Loucy (cell line): Measurements from ENCODE around the gene ZNF266.

Experiments
- H2AFZ ChIP-seq: fragments of 200-600 bp; sonication (generic); 2 replicates; pipeline ENCODE4 v1.6.0; 2016; ENCODE audit warnings: antibody characterized with exemption, mild to moderate bottlenecking, low read length, moderate library complexity
- H3F3A ChIP-seq: fragments of 200-600 bp; 2 replicates; pipeline ENCODE4 v1.6.0; 2016; ENCODE audit warnings: antibody characterized with exemption, low read depth, mild to moderate bottlenecking
- H3K27me3 ChIP-seq: fragments of 200-600 bp; sonication (generic); 2 replicates; pipeline ENCODE4 v1.6.1; 2014; ENCODE audit warnings: low read length, mild to moderate bottlenecking; ENCODE audit not compliant: insufficient read depth, poor library complexity, severe bottlenecking
- H3K36me3 ChIP-seq: fragments of 200-600 bp; sonication (generic); 2 replicates; pipeline ENCODE4 v1.6.1; 2016; ENCODE audit warnings: low read length; ENCODE audit not compliant: insufficient read depth
- H3K4me1 ChIP-seq: fragments of 200-600 bp; sonication (generic); 2 replicates; pipeline ENCODE4 v1.5.1; 2014; ENCODE audit warnings: low read length, mild to moderate bottlenecking; ENCODE audit not compliant: insufficient read depth, poor library complexity, severe bottlenecking
- H3K4me2 ChIP-seq: fragments of 200-600 bp; sonication (generic); 2 replicates; pipeline ENCODE4 v1.6.0; 2014; ENCODE audit warnings: antibody characterized with exemption, low read length, low read depth, mild to moderate bottlenecking; ENCODE audit not compliant: poor library complexity, severe bottlenecking
- H3K4me3 ChIP-seq: fragments of 200-600 bp; sonication (generic); 2 replicates; pipeline ENCODE4 v1.5.1; 2014; ENCODE audit warnings: low read length, mild to moderate bottlenecking, mixed read lengths; ENCODE audit not compliant: poor library complexity, severe bottlenecking
- H3K79me2 ChIP-seq: fragments of 200-600 bp; sonication (generic); 2 replicates; pipeline ENCODE4 v1.6.1; 2014; ENCODE audit warnings: low read length; ENCODE audit not compliant: insufficient read depth
- H3K9ac ChIP-seq: fragments of 200-600 bp; sonication (generic); 2 replicates; pipeline ENCODE4 v1.6.0; 2014; ENCODE audit warnings: mild to moderate bottlenecking, low read depth, low read length, moderate library complexity; ENCODE audit not compliant: poor library complexity, severe bottlenecking
- H3K9me2 ChIP-seq: fragments of 200-600 bp; sonication (generic); replicated peaks from 2 replicates; pipeline ENCODE4 v1.6.1; 2016; ENCODE audit warnings: low read depth, low read length, mixed read lengths
- H3K9me3 ChIP-seq: fragments of 200-600 bp; sonication (generic); 2 replicates; pipeline ENCODE4 v1.6.1; 2014; ENCODE audit warnings: mild to moderate bottlenecking, antibody characterized with exemption, low read length, low read depth; ENCODE audit not compliant: insufficient read depth
- H4K20me1 ChIP-seq: fragments of 200-600 bp; sonication (generic); 2 replicates; pipeline ENCODE4 v1.6.0; 2014; ENCODE audit warnings: antibody characterized with exemption, low read length, mild to moderate bottlenecking; ENCODE audit not compliant: insufficient read depth, poor library complexity, severe bottlenecking
- EZH2phosphoT487 ChIP-seq: fragments of 200-600 bp; IDR thresholded peaks from 2 replicates; pipeline ENCODE4 v1.6.1; 2018; ENCODE audit warnings: antibody characterized with exemption, mild to moderate bottlenecking, moderate library complexity, borderline replicate concordance
- TF ChIP-seq, protein P1 (sequence below): fragments of 200-600 bp; sonication (generic); conservative IDR thresholded peaks from 2 replicates; pipeline ENCODE4 v1.5.1; 2014; ENCODE audit warnings: mild to moderate bottlenecking, antibody characterized with exemption, low read length

Gene ZNF266

GRCh38 chr19:9453953-9454352 is 18.6 kb upstream of the ZNF266 start:
- Histone ChIP-seq H3K9ac (no peak overlapping the region), H3K27me3 (no peaks in the 10 kb centered on the region), H3K9me3 (peaks cover 20% of the 10 kb centered on the region; the same call in 1 of the 2 replicates), H2AFZ (no peak overlapping the region), H3K4me1 (peaks cover 10% of the 10 kb centered on the region), H3K4me2 (no peak overlapping the region), H3K79me2 (no peaks in the 10 kb centered on the region), H3K36me3 (no peaks in the 10 kb centered on the region), H3K9me2 (no peaks in the 10 kb centered on the region), H4K20me1 (no peaks in the 10 kb centered on the region), H3F3A (no peaks in the 10 kb centered on the region), H3K4me3 (no peak overlapping the region)
- no peak for TF ChIP-seq EZH2phosphoT487
- TF ChIP-seq, protein P1, sequence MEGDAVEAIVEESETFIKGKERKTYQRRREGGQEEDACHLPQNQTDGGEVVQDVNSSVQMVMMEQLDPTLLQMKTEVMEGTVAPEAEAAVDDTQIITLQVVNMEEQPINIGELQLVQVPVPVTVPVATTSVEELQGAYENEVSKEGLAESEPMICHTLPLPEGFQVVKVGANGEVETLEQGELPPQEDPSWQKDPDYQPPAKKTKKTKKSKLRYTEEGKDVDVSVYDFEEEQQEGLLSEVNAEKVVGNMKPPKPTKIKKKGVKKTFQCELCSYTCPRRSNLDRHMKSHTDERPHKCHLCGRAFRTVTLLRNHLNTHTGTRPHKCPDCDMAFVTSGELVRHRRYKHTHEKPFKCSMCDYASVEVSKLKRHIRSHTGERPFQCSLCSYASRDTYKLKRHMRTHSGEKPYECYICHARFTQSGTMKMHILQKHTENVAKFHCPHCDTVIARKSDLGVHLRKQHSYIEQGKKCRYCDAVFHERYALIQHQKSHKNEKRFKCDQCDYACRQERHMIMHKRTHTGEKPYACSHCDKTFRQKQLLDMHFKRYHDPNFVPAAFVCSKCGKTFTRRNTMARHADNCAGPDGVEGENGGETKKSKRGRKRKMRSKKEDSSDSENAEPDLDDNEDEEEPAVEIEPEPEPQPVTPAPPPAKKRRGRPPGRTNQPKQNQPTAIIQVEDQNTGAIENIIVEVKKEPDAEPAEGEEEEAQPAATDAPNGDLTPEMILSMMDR, result no peak

- H3K9ac ChIP-seq, result no peak overlapping the region
These were observed 9.7 kb upstream of the ZNF266 start for GRCh38 chr19:9445037-9445436.

GRCh38 chr19:9436358-9436757 is 985 bp upstream of the ZNF266 start:
- Histone ChIP-seq H3K9ac (peak overlapping the region; percentile 90), H2AFZ (no peak overlapping the region)

More at GRCh38 chr19:9445037-9445436, 9.7 kb upstream of the ZNF266 start:
- Histone ChIP-seq H3K4me3 (no peak overlapping the region), H3F3A (no peaks in the 10 kb centered on the region), H2AFZ (no peak overlapping the region), H4K20me1 (no peaks in the 10 kb centered on the region), H3K4me2 (no peak overlapping the region), H3K4me1 (no peaks in the 10 kb centered on the region), H3K9me3 (peaks cover 12% of the 10 kb centered on the region; the same call in 1 of the 2 replicates), H3K79me2 (no peaks in the 10 kb centered on the region), H3K9me2 (no peaks in the 10 kb centered on the region), H3K36me3 (no peaks in the 10 kb centered on the region), H3K27me3 (no peaks in the 10 kb centered on the region)
- TF ChIP-seq, protein P1, result no peak
- TF ChIP-seq EZH2phosphoT487, result no peak

More at GRCh38 chr19:9436358-9436757, 985 bp upstream of the ZNF266 start:
- Histone ChIP-seq H3K4me3 (peak overlapping the region; percentile 84), H4K20me1 (peaks cover 10% of the 10 kb centered on the region), H3K27me3 (no peaks in the 10 kb centered on the region), H3K4me2 (peak overlapping the region; percentile 92), H3K4me1 (peaks cover 28% of the 10 kb centered on the region), H3K9me3 (no peaks in the 10 kb centered on the region), H3K36me3 (no peaks in the 10 kb centered on the region), H3F3A (no peaks in the 10 kb centered on the region), H3K79me2 (peaks cover 42% of the 10 kb centered on the region), H3K9me2 (no peaks in the 10 kb centered on the region)
- TF ChIP-seq EZH2phosphoT487, result no peak
- TF ChIP-seq, protein P1, result no peak
